ENCODE results near the gene HSPA9.
A peak's percentile ranks its signal among the peaks of the same experiment; 100 is the strongest.

Gene HSPA9

GRCh38 chr5:138554143-138554542 is 21.1 kb downstream of the HSPA9 start:
- Mint-ChIP-seq H3K9me3 (no peaks in the 10 kb centered on the region), H3K27ac (no peak overlapping the region), H3K4me1 (no peaks in the 10 kb centered on the region), H3K4me3 (no peak overlapping the region), H3K36me3 (ENCODE audit: low read depth) (peaks cover 51% of the 10 kb centered on the region), H3K27me3 (ENCODE audit: low read depth) (no peaks in the 10 kb centered on the region)
- TF ChIP-seq CTCF (IDR thresholded peaks at IDR 0.05; ENCODE audit: unreplicated experiment in 3 of 3) = no peak

GRCh38 chr5:138553437-138554095 is 21.6 kb downstream of the HSPA9 start:
- H3K9me3 Mint-ChIP-seq = no peaks in the 10 kb centered on the region
- no peaks in the 10 kb centered on the region for H3K27me3 Mint-ChIP-seq (ENCODE audit: low read depth)
- no peak for TF ChIP-seq CTCF (IDR thresholded peaks at IDR 0.05; ENCODE audit: unreplicated experiment in 3 of 3)
- peaks cover 46% of the 10 kb centered on the region for H3K36me3 Mint-ChIP-seq (ENCODE audit: low read depth)
- H3K4me1 Mint-ChIP-seq = peaks cover under 1% of the 10 kb centered on the region
- no peak overlapping the region for H3K4me3 Mint-ChIP-seq
- peak overlapping the region in 1 of 3 experiments; percentile 25 for H3K27ac Mint-ChIP-seq

GRCh38 chr5:138552657-138553056 is 22.5 kb downstream of the HSPA9 start:
- no peak for TF ChIP-seq CTCF (IDR thresholded peaks at IDR 0.05; ENCODE audit: unreplicated experiment in 3 of 3)
- Mint-ChIP-seq H3K9me3 (no peaks in the 10 kb centered on the region), H3K4me3 (no peak overlapping the region), H3K27me3 (ENCODE audit: low read depth) (no peaks in the 10 kb centered on the region), H3K27ac (no peak overlapping the region), H3K36me3 (ENCODE audit: low read depth) (peaks cover 36% of the 10 kb centered on the region), H3K4me1 (peaks cover 9% of the 10 kb centered on the region)

GRCh38 chr5:138549414-138549813 is 25.8 kb downstream of the HSPA9 start:
- no peaks in the 10 kb centered on the region for H3K27me3 Mint-ChIP-seq (ENCODE audit: low read depth)
- no peaks in the 10 kb centered on the region for H3K9me3 Mint-ChIP-seq
- H3K36me3 Mint-ChIP-seq (ENCODE audit: low read depth) = peaks cover 10% of the 10 kb centered on the region
- no peak overlapping the region for H3K27ac Mint-ChIP-seq
- peaks cover 26% of the 10 kb centered on the region for H3K4me1 Mint-ChIP-seq
- H3K4me3 Mint-ChIP-seq = no peak overlapping the region
- TF ChIP-seq CTCF (IDR thresholded peaks at IDR 0.05; ENCODE audit: unreplicated experiment in 3 of 3) = no peak

- Mint-ChIP-seq H3K4me3 (peak overlapping the region; percentile 62 to 74 (median 66)), H3K27ac (peak overlapping the region in 2 of 3 experiments; percentile 22 to 34), H3K36me3 (ENCODE audit: low read depth) (no peaks in the 10 kb centered on the region), H3K9me3 (no peaks in the 10 kb centered on the region), H3K27me3 (ENCODE audit: low read depth) (no peaks in the 10 kb centered on the region), H3K4me1 (peaks cover 47% of the 10 kb centered on the region)
- TF ChIP-seq CTCF (IDR thresholded peaks at IDR 0.05; ENCODE audit: unreplicated experiment in 3 of 3) = no peak
Observed at GRCh38 chr5:138545919-138546562, 29.2 kb downstream of the HSPA9 start.
